Endometrial microvascular endothelial cells (primary cell): Measurements from ENCODE around the gene FCHO1. TPM values are rescaled to one million over a fixed set of nuclear protein-coding genes. Genes with fewer than 3 reads are reported as not detected.

Experiments used
- in situ Hi-C: cut with HindIII; loops from 2 replicates; pipeline ENCODE4 v1.10.0; 2017; ENCODE audit warnings: low sequenced_read_pairs, low pct_unique_long_range_greater_than_20kb; ENCODE audit errors: inconsistent ontology term
- total RNA-seq: library from RNA; depleted of rRNA; stranded (reverse); fragments of >200 nt; gene quantifications from one replicate; pipeline ENCODE4 v1.2.3, GENCODE V29; 2015; ENCODE audit errors: inconsistent ontology term

The FCHO1 gene
- 3.0 TPM for total RNA-seq

GRCh38 chr19:17751103-17751911 lies at the start of gene FCHO1:
Gene FCHO1, plus strand, starts transcription at chr19:17751477. Its CDS starts 3,688 bp downstream, at chr19:17755165.
- in situ Hi-C loops, result no loop called here

- in situ Hi-C loops, result no loop called here
Observed at GRCh38 chr19:17703824-17704463, 47.3 kb upstream of the FCHO1 start.

GRCh38 chr19:17706750-17707181 lies 44.5 kb upstream of the FCHO1 start:
- in situ Hi-C loops, result no loop called here

GRCh38 chr19:17711851-17712250 lies 39.4 kb upstream of the FCHO1 start:
- in situ Hi-C loops, result no loop called here

- in situ Hi-C loops, result no loop called here
Observed at GRCh38 chr19:17716309-17716929, 34.9 kb upstream of the FCHO1 start.

GRCh38 chr19:17718550-17718946 lies 32.7 kb upstream of the FCHO1 start:
- in situ Hi-C loops, result no loop called here

GRCh38 chr19:17718947-17719711 lies 32.1 kb upstream of the FCHO1 start, which contains the start of gene MAP1S:
Gene MAP1S, plus strand, starts transcription at chr19:17719480. Its CDS starts 23 bp downstream, at chr19:17719503.
- in situ Hi-C loops, result no loop called here

- in situ Hi-C loops, result no loop called here
Observed at GRCh38 chr19:17719730-17720400, 31.4 kb upstream of the FCHO1 start.

GRCh38 chr19:17720440-17720839 lies 30.8 kb upstream of the FCHO1 start:
- in situ Hi-C loops, result no loop called here

- in situ Hi-C loops, result no loop called here
Observed at GRCh38 chr19:17721111-17721628, 30.1 kb upstream of the FCHO1 start.

GRCh38 chr19:17721821-17722220 lies 29.5 kb upstream of the FCHO1 start:
- in situ Hi-C loops, result no loop called here

- in situ Hi-C loops, result no loop called here
Observed at GRCh38 chr19:17722655-17723240, 28.5 kb upstream of the FCHO1 start.

- in situ Hi-C loops, result no loop called here
Observed at GRCh38 chr19:17724655-17725054, 26.6 kb upstream of the FCHO1 start.

- in situ Hi-C loops, result no loop called here
Observed at GRCh38 chr19:17725422-17726078, 25.7 kb upstream of the FCHO1 start.

- in situ Hi-C loops, result no loop called here
Observed at GRCh38 chr19:17726136-17726741, 25.0 kb upstream of the FCHO1 start.

GRCh38 chr19:17726964-17727773 lies 24.1 kb upstream of the FCHO1 start:
- in situ Hi-C loops, result no loop called here
